ENCODE data around the gene AFG1L.

AFG1L gene

GRCh38 chr6:108425428-108425827, 130.6 kb downstream of the AFG1L start:
- no peak for TF ChIP-seq CTCF (conservative IDR thresholded peaks at IDR 0.05; ENCODE audit: low read depth, low read length)
- H3K4me3 ChIP-seq (ENCODE audit: low read length) = no peak overlapping the region
- no peak for DNase-seq (ENCODE audit: low read depth)

- no peak for TF ChIP-seq CTCF (conservative IDR thresholded peaks at IDR 0.05; ENCODE audit: low read depth, low read length)
Measured at GRCh38 chr6:108432143-108432542, 137.3 kb downstream of the AFG1L start.

DNA sequence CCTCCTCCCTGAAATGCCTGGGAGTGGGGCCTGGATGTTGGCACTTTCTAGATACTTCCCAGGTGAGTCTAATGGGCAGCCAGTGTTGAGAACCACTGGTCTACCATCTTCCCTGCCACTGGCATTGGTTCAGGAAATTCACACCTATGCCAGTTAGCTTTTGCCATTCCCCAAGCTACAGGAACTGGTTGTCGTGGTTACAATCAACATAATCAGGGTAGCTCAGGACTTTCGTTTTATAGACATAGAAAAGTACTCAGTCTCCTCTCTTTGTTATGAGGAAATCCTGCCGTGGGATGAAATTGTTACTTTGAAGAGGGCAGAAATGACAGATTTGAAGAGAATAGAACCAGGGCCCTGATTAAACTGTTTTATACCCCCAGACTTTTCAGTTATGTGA, 137.9 kb downstream of the AFG1L start:
- TF ChIP-seq CTCF (conservative IDR thresholded peaks at IDR 0.05; ENCODE audit: low read depth, low read length) = no peak
- DNase-seq (ENCODE audit: low read depth) = no peak
- no peak overlapping the region for H3K4me3 ChIP-seq (ENCODE audit: low read length)

More at GRCh38 chr6:108432143-108432542, 137.3 kb downstream of the AFG1L start:
- DNase-seq (ENCODE audit: low read depth) = no peak
- H3K4me3 ChIP-seq (ENCODE audit: low read length) = no peak overlapping the region

- no peak overlapping the region for H3K4me3 ChIP-seq (ENCODE audit: low read length)
- no peak for DNase-seq (ENCODE audit: low read depth)
- TF ChIP-seq CTCF (conservative IDR thresholded peaks at IDR 0.05; ENCODE audit: low read depth, low read length) = no peak
Measured at GRCh38 chr6:108434222-108434621, 139.4 kb downstream of the AFG1L start.

- DNase-seq (ENCODE audit: low read depth) = no peak
- no peak for TF ChIP-seq CTCF (conservative IDR thresholded peaks at IDR 0.05; ENCODE audit: low read depth, low read length)
- no peak overlapping the region for H3K4me3 ChIP-seq (ENCODE audit: low read length)
Measured at GRCh38 chr6:108435391-108435790, 140.5 kb downstream of the AFG1L start.

DNA sequence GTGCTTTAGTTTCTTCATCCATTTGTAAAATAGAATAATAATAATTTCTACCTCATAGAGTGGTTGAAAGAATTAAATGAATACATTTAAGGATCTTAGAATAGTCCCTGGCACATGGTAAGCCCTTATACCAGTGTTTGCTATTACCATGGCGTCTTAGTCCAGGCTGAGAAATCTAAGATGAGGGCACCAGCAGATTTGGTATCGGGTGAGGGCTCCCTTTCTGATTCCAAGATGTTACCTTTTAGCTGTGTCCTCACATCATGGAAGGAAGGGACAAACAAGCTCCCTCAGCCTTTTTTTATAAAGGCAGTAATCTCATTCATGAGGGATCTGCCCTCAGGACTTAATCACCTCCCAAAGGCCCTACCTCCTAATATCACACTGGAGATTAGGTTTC, 141.9 kb downstream of the AFG1L start:
- TF ChIP-seq CTCF (conservative IDR thresholded peaks at IDR 0.05; ENCODE audit: low read depth, low read length) = no peak
- no peak overlapping the region for H3K4me3 ChIP-seq (ENCODE audit: low read length)
- no peak for DNase-seq (ENCODE audit: low read depth)

- no peak for DNase-seq (ENCODE audit: low read depth)
- no peak for TF ChIP-seq CTCF (conservative IDR thresholded peaks at IDR 0.05; ENCODE audit: low read depth, low read length)
Measured at GRCh38 chr6:108437821-108438220, 143.0 kb downstream of the AFG1L start.

More at GRCh38 chr6:108437821-108438220, 143.0 kb downstream of the AFG1L start:
- no peak overlapping the region for H3K4me3 ChIP-seq (ENCODE audit: low read length)
